Peyer's patch (tissue), 4 donors: ENCODE data around the gene TMC7. TPM values are rescaled to one million over a fixed set of nuclear protein-coding genes. Genes with fewer than 3 reads are reported as not detected.

Source experiments
- DNase-seq, 3 donors: peaks; one replicate each; pipeline ENCODE4 v3.0.0-alpha.2; 2017 to 2019
- H3K27ac ChIP-seq, 4 donors: fragments of 200-600 bp; sonication (generic); one replicate each; pipeline ENCODE4 v1.5.1; 2016 to 2019
- H3K27me3 ChIP-seq, 2 donors: fragments of 200-600 bp; sonication (generic); one replicate each; pipeline ENCODE4 v1.5.1; 2019
- H3K36me3 ChIP-seq, 3 donors: fragments of 200-600 bp; sonication (generic); one replicate each; pipeline ENCODE4 v1.5.1; 2016 to 2019
- H3K4me1 ChIP-seq, 4 donors: fragments of 200-600 bp; sonication (generic); one replicate each; pipeline ENCODE4 v1.5.1; 2016 to 2019
- H3K4me3 ChIP-seq, 4 donors: fragments of 200-600 bp; sonication (generic); 1 replicate in 3 of 4; 2 replicates in 1 of 4; pipeline ENCODE4 v1.5.1; 2016 to 2019; ENCODE audit warnings: mild to moderate bottlenecking in 1 of 4
- H3K9me3 ChIP-seq, 4 donors: fragments of 200-600 bp; sonication (generic); one replicate each; pipeline ENCODE4 v1.5.1; 2016 to 2019; ENCODE audit warnings: mild to moderate bottlenecking in 1 of 4
- CTCF ChIP-seq, 6 experiments: fragments of 450-650 bp in 4 of 6; fragments of 200-600 bp in 2 of 6; sonication (generic) in 1 of 6; IDR thresholded peaks; one replicate each; pipeline ENCODE4 v1.5.1; 2017 to 2019; ENCODE audit warnings: antibody characterized with exemption in 6 of 6, mild to moderate bottlenecking in 3 of 6, moderate library complexity in 1 of 6
- POLR2A ChIP-seq, 2 donors: fragments of 450-650 bp; IDR thresholded peaks; one replicate each; pipeline ENCODE4 v1.5.1; 2017; ENCODE audit warnings: antibody characterized with exemption in 2 of 2, mild to moderate bottlenecking in 2 of 2, moderate library complexity in 2 of 2
- total RNA-seq, 4 donors: library from RNA; depleted of rRNA; stranded (reverse); fragments of >200 nt; gene quantifications; one replicate each; pipeline ENCODE4 v1.1.0, GENCODE V29; 2016

The TMC7 gene
- total RNA-seq, 4 donors from 2014 or later, result 2.5 to 7.0 (median 5.6) TPM

GRCh38 chr16:19071811-19072777, 88.4 kb downstream of the TMC7 start:
- H3K4me1 ChIP-seq, result no peaks in the 10 kb centered on the region
- TF ChIP-seq POLR2A (IDR thresholded peaks at IDR 0.05), result no peak
- TF ChIP-seq CTCF (IDR thresholded peaks at IDR 0.05), result peak in 4 of 6 experiments; percentile 58 to 86 (median 81)
- no peaks in the 10 kb centered on the region for H3K9me3 ChIP-seq
- no peak overlapping the region for H3K4me3 ChIP-seq
- peaks cover 0 to 39% (median 0%) of the 10 kb centered on the region in 3 donors for H3K36me3 ChIP-seq
- peak; percentile 31 to 87 (median 76) for DNase-seq
- no peak overlapping the region for H3K27ac ChIP-seq
- H3K27me3 ChIP-seq, result no peaks in the 10 kb centered on the region

- peaks cover 0 to 51% (median 0%) of the 10 kb centered on the region in 3 donors for H3K36me3 ChIP-seq
- H3K27me3 ChIP-seq, result no peaks in the 10 kb centered on the region
- no peak for DNase-seq
Measured at GRCh38 chr16:19073344-19073743, 89.6 kb downstream of the TMC7 start.

GRCh38 chr16:19073863-19074262, 90.1 kb downstream of the TMC7 start:
- H3K27ac ChIP-seq, result no peak overlapping the region
- no peak for DNase-seq
- H3K36me3 ChIP-seq, result peaks cover 0 to 56% (median 0%) of the 10 kb centered on the region in 3 donors
- H3K4me3 ChIP-seq, result no peak overlapping the region
- no peaks in the 10 kb centered on the region for H3K4me1 ChIP-seq
- TF ChIP-seq POLR2A (IDR thresholded peaks at IDR 0.05), result no peak
- H3K27me3 ChIP-seq, result no peaks in the 10 kb centered on the region
- no peaks in the 10 kb centered on the region for H3K9me3 ChIP-seq

More at GRCh38 chr16:19073344-19073743, 89.6 kb downstream of the TMC7 start:
- no peak overlapping the region for H3K4me3 ChIP-seq
- H3K9me3 ChIP-seq, result no peaks in the 10 kb centered on the region
- no peak overlapping the region for H3K27ac ChIP-seq
- H3K4me1 ChIP-seq, result no peaks in the 10 kb centered on the region
- no peak for TF ChIP-seq POLR2A (IDR thresholded peaks at IDR 0.05)
- TF ChIP-seq CTCF (IDR thresholded peaks at IDR 0.05), result no peak

- DNase-seq, result no peak
- no peaks in the 10 kb centered on the region for H3K4me1 ChIP-seq
- no peak for TF ChIP-seq POLR2A (IDR thresholded peaks at IDR 0.05)
- no peak for TF ChIP-seq CTCF (IDR thresholded peaks at IDR 0.05)
- H3K27ac ChIP-seq, result no peak overlapping the region
- no peaks in the 10 kb centered on the region for H3K9me3 ChIP-seq
- H3K27me3 ChIP-seq, result no peaks in the 10 kb centered on the region
- peaks cover 0 to 66% (median 0%) of the 10 kb centered on the region in 3 donors for H3K36me3 ChIP-seq
- no peak overlapping the region for H3K4me3 ChIP-seq
Measured at GRCh38 chr16:19075511-19075910, 91.8 kb downstream of the TMC7 start.

- TF ChIP-seq CTCF (IDR thresholded peaks at IDR 0.05) (no peak), POLR2A (IDR thresholded peaks at IDR 0.05) (no peak)
- H3K27me3 ChIP-seq, result no peaks in the 10 kb centered on the region
- peaks cover 0 to 73% (median 0%) of the 10 kb centered on the region in 3 donors for H3K36me3 ChIP-seq
- H3K9me3 ChIP-seq, result no peaks in the 10 kb centered on the region
- no peak overlapping the region for H3K27ac ChIP-seq
- DNase-seq, result no peak
- H3K4me1 ChIP-seq, result no peaks in the 10 kb centered on the region
- H3K4me3 ChIP-seq, result no peak overlapping the region
Measured at GRCh38 chr16:19077879-19078278, 94.1 kb downstream of the TMC7 start.

- Histone ChIP-seq H3K36me3 (peaks cover 0 to 21% (median 0%) of the 10 kb centered on the region in 3 donors), H3K4me1 (peaks cover 0 to 11% (median 1%) of the 10 kb centered on the region in 4 donors), H3K9me3 (no peaks in the 10 kb centered on the region), H3K4me3 (no peak overlapping the region), H3K27ac (no peak overlapping the region), H3K27me3 (no peaks in the 10 kb centered on the region)
- TF ChIP-seq CTCF (IDR thresholded peaks at IDR 0.05) (no peak), POLR2A (IDR thresholded peaks at IDR 0.05) (no peak)
- DNase-seq, result no peak
Measured at GRCh38 chr16:19083670-19084069, 99.9 kb downstream of the TMC7 start.
